CD4-positive, alpha-beta T cell (primary cell): ENCODE data around the gene NPAS3. TPM values are rescaled to one million over a fixed set of nuclear protein-coding genes. Genes with fewer than 3 reads are reported as not detected.
A peak's percentile ranks its signal among the peaks of the same experiment; 100 is the strongest.

Experiments used
- ATAC-seq: fragments of 200-7000 bp; cut with Tn5 transposase; one replicate; pipeline ENCODE4 v1.10.0; 2022; ENCODE audit warnings: mild to moderate bottlenecking; ENCODE audit not compliant: poor library complexity
- CTCF ChIA-PET: fragments of 350-600 bp; sonication (Branson Sonifier 250); formaldehyde crosslinking; loops from one replicate; lab custom pipeline; 2021; ENCODE audit warnings: antibody characterized with exemption, inconsistent platforms; lab: Charles Lee
- POLR2A ChIA-PET: fragments of 350-600 bp; sonication (Branson Sonifier 250); formaldehyde crosslinking; loops from one replicate; lab custom pipeline; 2021; ENCODE audit warnings: antibody characterized with exemption, inconsistent platforms; lab: Charles Lee
- DNase-seq, 14 experiments: peaks; one replicate each; pipeline ENCODE4 v3.0.0-alpha.2; 2013 to 2020; ENCODE audit warnings: mixed read lengths in 2 of 14
- H3K27ac ChIP-seq, 2 donors: one replicate each; pipeline versions ENCODE4 v1.5.1 to v1.7.0; 2013; ENCODE audit warnings: low read length in 2 of 2, low read depth in 1 of 2, mild to moderate bottlenecking in 1 of 2
- H3K27me3 ChIP-seq, 2 experiments: 1 replicate in 1 of 2; 2 replicates in 1 of 2; pipeline versions ENCODE4 v1.6.1 to v1.7.0; 2013; ENCODE audit warnings: low read length in 2 of 2, control low read depth in 1 of 2, mild to moderate bottlenecking in 1 of 2, moderate library complexity in 1 of 2; ENCODE audit not compliant: insufficient read depth in 2 of 2, control insufficient read depth in 1 of 2
- H3K36me3 ChIP-seq: one replicate; pipeline ENCODE4 v1.6.1; 2013; ENCODE audit warnings: low read length, control low read depth; ENCODE audit not compliant: insufficient read depth
- H3K4me1 ChIP-seq: one replicate; pipeline ENCODE4 v1.6.1; 2013; ENCODE audit warnings: low read length, control low read depth; ENCODE audit not compliant: insufficient read depth
- H3K4me3 ChIP-seq: one replicate; pipeline ENCODE4 v1.5.1; 2013; ENCODE audit warnings: mild to moderate bottlenecking, low read length, moderate library complexity
- H3K9me3 ChIP-seq, 2 experiments: 1 replicate in 1 of 2; 2 replicates in 1 of 2; pipeline versions ENCODE4 v1.6.1 to v1.7.0; 2013; ENCODE audit warnings: low read length in 2 of 2, mild to moderate bottlenecking in 2 of 2, control low read depth in 1 of 2, moderate library complexity in 1 of 2; ENCODE audit not compliant: control insufficient read depth in 1 of 2, insufficient read depth in 1 of 2
- H3K27ac Mint-ChIP-seq: one replicate; pipeline ENCODE4 v1.8.0; 2020; ENCODE audit warnings: mixed read lengths
- H3K27me3 Mint-ChIP-seq: one replicate; pipeline ENCODE4 v1.8.0; 2021; ENCODE audit warnings: mixed read lengths
- H3K36me3 Mint-ChIP-seq: one replicate; pipeline ENCODE4 v1.8.0; 2021; ENCODE audit warnings: low read depth, mixed read lengths
- H3K4me1 Mint-ChIP-seq: one replicate; pipeline ENCODE4 v1.8.0; 2021; ENCODE audit warnings: low read depth, mixed read lengths
- H3K4me3 Mint-ChIP-seq: one replicate; pipeline ENCODE4 v1.8.0; 2020; ENCODE audit warnings: mild to moderate bottlenecking, mixed read lengths
- H3K9me3 Mint-ChIP-seq: one replicate; pipeline ENCODE4 v1.8.0; 2020; ENCODE audit warnings: mixed read lengths
- intact Hi-C, 2 experiments: fragments of 100-400 bp; cut with DNase I in 1 of 2; cut with micrococcal nuclease in 1 of 2; formaldehyde crosslinking; loops; one replicate each; pipeline versions ENCODE4 v1.15.1 to v1.9.0; 2023 to 2025; cut with DNase I, micrococcal nuclease
- total RNA-seq, 174 experiments: library from RNA in 2 of 174; stranded (reverse) in 2 of 174; gene quantifications; one replicate each; pipeline ENCODE4 v1.2.3 and lab custom pipeline; 2021 to 2026
- TF ChIP-seq, protein P1 (sequence below): fragments of 200-600 bp; IDR thresholded peaks from one replicate; pipeline ENCODE4 v1.8.0; 2022; ENCODE audit warnings: antibody characterized with exemption, mild to moderate bottlenecking

NPAS3 gene
- total RNA-seq, 2 experiments from 2014 or later = not detected

DNA sequence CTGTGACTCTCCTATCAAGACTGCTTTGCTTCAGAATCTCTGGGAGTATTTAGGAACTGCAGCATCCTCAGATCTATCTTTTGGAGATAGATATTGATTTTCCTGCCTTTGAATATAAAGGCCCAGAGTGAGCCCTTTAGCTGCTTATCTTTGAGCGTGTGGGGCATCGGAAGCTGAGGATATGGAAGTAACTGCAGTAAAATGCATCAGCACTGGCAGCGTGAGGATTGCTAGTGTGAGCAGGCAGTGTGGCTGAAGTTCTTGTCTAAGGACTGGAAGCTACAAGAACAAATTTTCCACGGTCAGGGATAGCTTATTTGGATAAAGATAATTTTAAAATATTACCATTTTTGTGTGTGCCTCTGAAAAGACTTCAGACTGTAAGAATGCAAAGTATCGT lies 474.7 kb downstream of the NPAS3 start:
- ChIA-PET CTCF (no interaction called here), POLR2A (no interaction called here)
- no peaks in the 10 kb centered on the region for H3K36me3 Mint-ChIP-seq
- Histone ChIP-seq H3K4me1 (no peaks in the 10 kb centered on the region), H3K9me3 (no peaks in the 10 kb centered on the region), H3K27ac (no peak overlapping the region), H3K4me3 (no peak overlapping the region), H3K36me3 (no peaks in the 10 kb centered on the region), H3K27me3 (no peaks in the 10 kb centered on the region)
- DNase-seq (no peak), ATAC-seq (no peak)
- H3K4me3 Mint-ChIP-seq = no peak overlapping the region
- H3K9me3 Mint-ChIP-seq = no peaks in the 10 kb centered on the region
- TF ChIP-seq, protein P1, sequence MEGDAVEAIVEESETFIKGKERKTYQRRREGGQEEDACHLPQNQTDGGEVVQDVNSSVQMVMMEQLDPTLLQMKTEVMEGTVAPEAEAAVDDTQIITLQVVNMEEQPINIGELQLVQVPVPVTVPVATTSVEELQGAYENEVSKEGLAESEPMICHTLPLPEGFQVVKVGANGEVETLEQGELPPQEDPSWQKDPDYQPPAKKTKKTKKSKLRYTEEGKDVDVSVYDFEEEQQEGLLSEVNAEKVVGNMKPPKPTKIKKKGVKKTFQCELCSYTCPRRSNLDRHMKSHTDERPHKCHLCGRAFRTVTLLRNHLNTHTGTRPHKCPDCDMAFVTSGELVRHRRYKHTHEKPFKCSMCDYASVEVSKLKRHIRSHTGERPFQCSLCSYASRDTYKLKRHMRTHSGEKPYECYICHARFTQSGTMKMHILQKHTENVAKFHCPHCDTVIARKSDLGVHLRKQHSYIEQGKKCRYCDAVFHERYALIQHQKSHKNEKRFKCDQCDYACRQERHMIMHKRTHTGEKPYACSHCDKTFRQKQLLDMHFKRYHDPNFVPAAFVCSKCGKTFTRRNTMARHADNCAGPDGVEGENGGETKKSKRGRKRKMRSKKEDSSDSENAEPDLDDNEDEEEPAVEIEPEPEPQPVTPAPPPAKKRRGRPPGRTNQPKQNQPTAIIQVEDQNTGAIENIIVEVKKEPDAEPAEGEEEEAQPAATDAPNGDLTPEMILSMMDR = no peak
- H3K4me1 Mint-ChIP-seq = no peaks in the 10 kb centered on the region
- intact Hi-C loops = no loop called here
- peaks cover 13% of the 10 kb centered on the region for H3K27me3 Mint-ChIP-seq
- no peak overlapping the region for H3K27ac Mint-ChIP-seq

DNA sequence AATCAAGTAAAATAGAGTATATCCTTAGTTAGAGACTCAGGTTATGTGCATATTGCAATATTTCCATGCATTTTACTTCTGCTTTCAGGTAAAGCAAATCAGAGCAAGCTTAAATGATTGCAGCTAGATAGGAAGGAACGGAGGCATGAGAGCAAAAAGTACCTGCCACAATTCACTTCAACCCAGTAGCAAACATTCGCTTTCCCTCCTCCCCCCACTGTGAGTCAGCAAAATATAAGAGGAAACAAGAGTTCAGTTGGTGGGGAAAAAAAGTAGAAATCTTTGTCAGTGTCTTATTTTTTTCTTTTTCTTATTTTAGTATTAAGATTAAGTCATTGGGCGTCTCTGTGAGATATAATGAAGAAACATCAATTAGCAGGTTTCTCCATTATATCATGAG lies 475.4 kb downstream of the NPAS3 start:
- DNase-seq = peak in 1 of 14 experiments; percentile 1
- Histone ChIP-seq H3K4me3 (no peak overlapping the region), H3K27me3 (no peaks in the 10 kb centered on the region), H3K4me1 (no peaks in the 10 kb centered on the region), H3K27ac (no peak overlapping the region), H3K36me3 (no peaks in the 10 kb centered on the region), H3K9me3 (no peaks in the 10 kb centered on the region)
- CTCF ChIA-PET = no interaction called here
- H3K9me3 Mint-ChIP-seq = no peaks in the 10 kb centered on the region
- intact Hi-C loops = no loop called here
- no peaks in the 10 kb centered on the region for H3K36me3 Mint-ChIP-seq
- H3K27me3 Mint-ChIP-seq = peaks cover 13% of the 10 kb centered on the region
- no peaks in the 10 kb centered on the region for H3K4me1 Mint-ChIP-seq
- TF ChIP-seq, protein P1 = no peak
- H3K27ac Mint-ChIP-seq = no peak overlapping the region
- ATAC-seq = no peak
- H3K4me3 Mint-ChIP-seq = no peak overlapping the region
- POLR2A ChIA-PET = no interaction called here

DNA sequence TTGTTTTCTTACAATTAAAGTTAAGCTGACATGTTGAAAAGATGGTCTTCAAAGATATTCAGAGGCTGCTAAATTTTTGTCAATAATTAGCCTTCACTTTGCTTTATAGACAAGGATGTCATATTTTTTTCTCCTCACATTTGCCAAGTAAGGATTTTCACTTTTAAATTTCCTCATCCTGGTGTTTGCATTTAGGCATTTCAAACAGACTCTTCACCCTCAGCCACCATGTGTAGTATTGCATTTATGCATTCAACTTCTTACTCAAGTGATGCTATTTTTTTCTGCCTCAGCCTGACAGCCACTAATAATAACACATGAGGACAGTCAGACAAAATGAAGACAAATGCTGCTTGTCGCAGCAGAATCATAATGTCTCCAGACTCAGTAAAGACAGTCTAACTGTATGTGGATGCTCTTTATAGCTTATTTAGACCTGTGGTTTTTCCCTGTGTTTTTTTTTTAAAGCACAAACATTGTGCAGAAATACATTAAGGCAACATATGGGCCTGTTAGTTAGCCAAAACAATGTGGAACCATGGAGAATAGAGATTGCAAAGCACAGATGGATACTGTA lies 481.5 kb downstream of the NPAS3 start:
- no peak for DNase-seq
- no peaks in the 10 kb centered on the region for H3K27me3 ChIP-seq
- no peak for ATAC-seq
- POLR2A ChIA-PET = no interaction called here
- no peak overlapping the region for H3K4me3 ChIP-seq
- Mint-ChIP-seq H3K4me3 (no peak overlapping the region), H3K9me3 (no peaks in the 10 kb centered on the region), H3K27me3 (peaks cover 4% of the 10 kb centered on the region), H3K4me1 (no peaks in the 10 kb centered on the region), H3K36me3 (no peaks in the 10 kb centered on the region), H3K27ac (no peak overlapping the region)
- H3K4me1 ChIP-seq = no peaks in the 10 kb centered on the region
- no peaks in the 10 kb centered on the region for H3K9me3 ChIP-seq
- TF ChIP-seq, protein P1 = no peak
- H3K36me3 ChIP-seq = no peaks in the 10 kb centered on the region
- no peak overlapping the region for H3K27ac ChIP-seq
- intact Hi-C loops = no loop called here
- CTCF ChIA-PET = no interaction called here
